H1 (cell line): ENCODE measurements around the gene ASTN2. TPM values are rescaled to one million over a fixed set of nuclear protein-coding genes. Genes with fewer than 3 reads are reported as not detected.

Source experiments
- CTCF ChIA-PET: fragments of 300-600 bp; sonication (Branson Sonifier 250); formaldehyde crosslinking; loops from one replicate; lab custom pipeline; 2021; ENCODE audit not compliant: partially characterized antibody; lab: Charles Lee
- POLR2A ChIA-PET: fragments of 300-600 bp; sonication (Branson Sonifier 250); formaldehyde crosslinking; loops from one replicate; lab custom pipeline; 2021; ENCODE audit warnings: inconsistent platforms; ENCODE audit not compliant: partially characterized antibody; lab: Charles Lee
- DNase-seq, 2 experiments: peaks; one replicate each; pipeline versions ENCODE4 v3.0.0 to v3.0.0-alpha.2; 2010 to 2022; ENCODE audit warnings: low spot score in 2 of 2, low read depth in 1 of 2, mixed read lengths in 1 of 2
- FAIRE-seq: peaks from 2 replicates; lab custom pipeline; 2011; peaks lifted over from hg19 to GRCh38; lab: Jason Lieb, UNC
- H2AFZ ChIP-seq: 2 replicates; pipeline ENCODE4 v1.8.1; 2012; ENCODE audit warnings: low read length, inconsistent platforms
- H2AK5ac ChIP-seq: 2 replicates; pipeline ENCODE4 v1.6.1; 2013; ENCODE audit warnings: low read depth, low read length
- H2BK120ac ChIP-seq: replicated peaks from 2 replicates; pipeline ENCODE3; 2013; ENCODE audit warnings: low read depth, low read length, inconsistent platforms
- H2BK12ac ChIP-seq: 2 replicates; pipeline ENCODE4 v1.6.1; 2013; ENCODE audit warnings: low read depth, low read length
- H2BK15ac ChIP-seq: 2 replicates; pipeline ENCODE4 v1.6.1; 2013; ENCODE audit warnings: low read length
- H2BK20ac ChIP-seq: 2 replicates; pipeline ENCODE4 v1.6.1; 2013; ENCODE audit warnings: low read length
- H2BK5ac ChIP-seq: 2 replicates; pipeline ENCODE4 v1.6.1; 2013; ENCODE audit warnings: low read depth, low read length
- H3K14ac ChIP-seq: 2 replicates; pipeline ENCODE4 v1.6.1; 2013; ENCODE audit warnings: inconsistent platforms; ENCODE audit not compliant: insufficient read length
- H3K18ac ChIP-seq: 2 replicates; pipeline ENCODE4 v1.6.1; 2013; ENCODE audit warnings: low read length; ENCODE audit errors: extremely low read depth
- H3K23ac ChIP-seq: 2 replicates; pipeline ENCODE4 v1.6.1; 2013; ENCODE audit warnings: inconsistent platforms; ENCODE audit not compliant: insufficient read length
- H3K23me2 ChIP-seq: 2 replicates; pipeline ENCODE4 v1.6.1; 2013; ENCODE audit warnings: low read depth, low read length
- H3K27ac ChIP-seq: 2 replicates; pipeline ENCODE4 v1.6.1; 2011; ENCODE audit warnings: low read depth, low read length, inconsistent platforms
- H3K27me3 ChIP-seq, 4 experiments: replicated peaks in 1 of 4; 1 replicate in 1 of 4; 2 replicates in 3 of 4; pipeline versions ENCODE4 v1.6.1 to v1.8.1; 2011 to 2013; ENCODE audit warnings: low read length in 3 of 4, mild to moderate bottlenecking in 3 of 4, inconsistent platforms in 2 of 4, mixed read lengths in 2 of 4, moderate library complexity in 1 of 4; ENCODE audit not compliant: control insufficient read depth in 3 of 4, insufficient read depth in 3 of 4; ENCODE audit errors: extremely low read depth in 1 of 4
- H3K36me3 ChIP-seq, 4 experiments: 2 replicates each; pipeline versions ENCODE4 v1.6.1 to v1.8.1; 2011 to 2013; ENCODE audit warnings: mild to moderate bottlenecking in 4 of 4, low read length in 3 of 4, moderate library complexity in 2 of 4, control low read depth in 1 of 4, inconsistent platforms in 1 of 4; ENCODE audit not compliant: insufficient read depth in 4 of 4, control insufficient read depth in 2 of 4
- H3K4ac ChIP-seq: replicated peaks from 2 replicates; pipeline ENCODE3; 2013; ENCODE audit warnings: low read length, low read depth, mixed read lengths, inconsistent platforms; ENCODE audit not compliant: insufficient read length
- H3K4me1 ChIP-seq, 4 experiments: replicated peaks in 1 of 4; 1 replicate in 1 of 4; 2 replicates in 3 of 4; pipeline versions ENCODE4 v1.6.1 to v1.8.1; 2011 to 2013; ENCODE audit warnings: low read length in 3 of 4, inconsistent platforms in 2 of 4, mixed read lengths in 1 of 4; ENCODE audit not compliant: insufficient read depth in 4 of 4, control insufficient read depth in 3 of 4
- H3K4me2 ChIP-seq, 2 experiments: 2 replicates each; pipeline versions ENCODE4 v1.6.1 to v1.8.1; 2011 to 2013; ENCODE audit warnings: low read depth in 2 of 2, low read length in 2 of 2, control low read depth in 1 of 2, inconsistent platforms in 1 of 2, mild to moderate bottlenecking in 1 of 2; ENCODE audit not compliant: insufficient read depth in 1 of 2
- H3K4me3 ChIP-seq, 4 experiments: fragments of 200-600, 300-600 bp in 1 of 4; sonication (generic), shearing (Covaris generic), sonication (Bioruptor Twin) in 1 of 4; 2 replicates each; pipeline versions ENCODE4 v1.5.1 to v1.8.1; 2011 to 2016; ENCODE audit warnings: low read length in 4 of 4, low read depth in 3 of 4, control low read depth in 2 of 4, inconsistent platforms in 2 of 4, mild to moderate bottlenecking in 2 of 4, mixed read lengths in 1 of 4, moderate library complexity in 1 of 4; ENCODE audit not compliant: insufficient read depth in 2 of 4; ENCODE audit errors: extremely low read depth in 1 of 4
- H3K56ac ChIP-seq: replicated peaks from 2 replicates; pipeline ENCODE3; 2013; ENCODE audit warnings: low read depth, mild to moderate bottlenecking, mixed read lengths, low read length, inconsistent platforms; ENCODE audit not compliant: insufficient read length
- H3K79me1 ChIP-seq: 2 replicates; pipeline ENCODE4 v1.6.1; 2013; ENCODE audit warnings: low read depth, low read length, control low read depth
- H3K79me2 ChIP-seq, 2 experiments: 2 replicates each; pipeline versions ENCODE4 v1.6.1 to v1.8.1; 2012 to 2013; ENCODE audit warnings: low read length in 2 of 2, mild to moderate bottlenecking in 2 of 2, inconsistent platforms in 1 of 2; ENCODE audit not compliant: insufficient read depth in 2 of 2, control insufficient read depth in 1 of 2
- H3K9ac ChIP-seq, 4 experiments: replicated peaks in 1 of 4; 1 replicate in 1 of 4; 2 replicates in 3 of 4; pipeline versions ENCODE4 v1.6.1 to v1.8.1; 2011 to 2013; ENCODE audit warnings: low read depth in 3 of 4, low read length in 3 of 4, control low read depth in 2 of 4, mild to moderate bottlenecking in 2 of 4, moderate library complexity in 2 of 4, inconsistent platforms in 1 of 4; ENCODE audit errors: extremely low read depth in 1 of 4
- H3K9me3 ChIP-seq, 2 experiments: 2 replicates each; pipeline versions ENCODE4 v1.6.1 to v1.8.1; 2012 to 2013; ENCODE audit warnings: mild to moderate bottlenecking in 2 of 2, moderate library complexity in 2 of 2, control low read depth in 1 of 2, inconsistent platforms in 1 of 2, low read depth in 1 of 2, low read length in 1 of 2, mixed read lengths in 1 of 2; ENCODE audit not compliant: insufficient read depth in 2 of 2
- H4K20me1 ChIP-seq, 2 experiments: replicated peaks in 1 of 2; 2 replicates each; pipeline versions ENCODE3 to v1.8.1; 2011 to 2013; ENCODE audit warnings: inconsistent platforms in 2 of 2, low read length in 2 of 2, mild to moderate bottlenecking in 1 of 2; ENCODE audit not compliant: insufficient read depth in 2 of 2, control insufficient read depth in 1 of 2
- H4K5ac ChIP-seq: 2 replicates; pipeline ENCODE4 v1.6.1; 2013; ENCODE audit warnings: low read length, low read depth, mixed read lengths, inconsistent platforms; ENCODE audit not compliant: insufficient read length
- H4K8ac ChIP-seq: 2 replicates; pipeline ENCODE4 v1.8.0; 2013; ENCODE audit warnings: mild to moderate bottlenecking, moderate library complexity, low read length, inconsistent platforms; ENCODE audit not compliant: insufficient read depth; ENCODE audit errors: extremely low read depth
- H4K91ac ChIP-seq: replicated peaks from 2 replicates; pipeline ENCODE3; 2013; ENCODE audit warnings: low read length, mixed read lengths, inconsistent platforms; ENCODE audit not compliant: insufficient read length
- BACH1 ChIP-seq: IDR thresholded peaks from 2 replicates; pipeline ENCODE4 v1.6.1; 2012; ENCODE audit warnings: low read length, improper control_type of control experiment
- HDAC2 ChIP-seq, 2 experiments: fragments of 300-600 bp in 1 of 2; sonication (generic) in 1 of 2; IDR thresholded peaks; 2 replicates each; pipeline ENCODE4 v1.6.1; 2011 to 2012; ENCODE audit warnings: low read depth in 2 of 2, low read length in 2 of 2, mild to moderate bottlenecking in 2 of 2, moderate library complexity in 2 of 2, borderline replicate concordance in 1 of 2, inconsistent platforms in 1 of 2
- KDM1A ChIP-seq: fragments of 200-600, 300-600 bp; sonication (generic); IDR thresholded peaks from 2 replicates; pipeline ENCODE4 v1.7.1; 2016; ENCODE audit warnings: mild to moderate bottlenecking, low read length, borderline replicate concordance
- RBBP5 ChIP-seq: IDR thresholded peaks from 2 replicates; pipeline ENCODE4 v1.7.1; 2012; ENCODE audit warnings: low read depth, mild to moderate bottlenecking, inconsistent platforms, low read length, moderate library complexity, borderline replicate concordance
- SAP30 ChIP-seq: fragments of 300-600 bp; sonication (generic); IDR thresholded peaks from 2 replicates; pipeline ENCODE4 v1.7.1; 2012; ENCODE audit warnings: low read length, moderate library complexity, mild to moderate bottlenecking, inconsistent platforms; ENCODE audit not compliant: insufficient read depth, insufficient replicate concordance
- WGBS, 2 experiments: shearing (Covaris generic) in 1 of 2; methylation state at CpG; one replicate each; pipeline versions ENCODE4 v1.1.6 to v1.1.7; 2013 to 2015; ENCODE audit warnings: low lambda C conversion rate in 2 of 2, mixed read lengths in 2 of 2, inconsistent platforms in 1 of 2, low coverage in 1 of 2, missing lambda C conversion rate in 1 of 2; ENCODE audit not compliant: insufficient replicate concordance in 2 of 2, insufficient coverage in 1 of 2, insufficient read length in 1 of 2; ENCODE audit errors: extremely low coverage in 1 of 2, missing lambda C conversion rate in 1 of 2; 5-methylcytosine and 5-hydroxymethylcytosine counted together
- polyA plus RNA-seq, 7 experiments: library from polyadenylated mRNA; depleted of rRNA in 3 of 7; stranded (reverse) in 5 of 7; unstranded in 2 of 7; fragments of >200 nt in 5 of 7; fragments of 200-250 nt in 2 of 7; gene quantifications; 1 replicate in 5 of 7; 2 replicates in 1 of 7; 4 replicates in 1 of 7; pipeline versions ENCODE4 v1.2.1 to v1.2.3, GENCODE V29; 2011 to 2013; ENCODE audit warnings: missing spikeins in 2 of 7, mixed read lengths in 2 of 7
- total RNA-seq: library from RNA; stranded (reverse); fragmentation: NEBNext Ultra II Directional; extraction: Animal tissue kit (Norgen Biotek cat#: 25700); gene quantifications from 2 replicates; pipeline ENCODE4 v1.2.1, GENCODE V29; 2021

The ASTN2 gene
- total and polyA plus RNA-seq, 2 of the 8 experiments (the other 6 are each of a cell fraction or from before 2014, with no cell fraction given), result 8.2 to 13.7 TPM

GRCh38 chr9:117335837-117336433 lies 78.9 kb downstream of the ASTN2 start:
- H2BK15ac ChIP-seq, result no peak overlapping the region
- no peak for TF ChIP-seq HDAC2 (IDR thresholded peaks at IDR 0.05; ENCODE audit: borderline replicate concordance in 1 of 2, low read depth in 2 of 2, low read length in 2 of 2)
- TF ChIP-seq SAP30, result no peak
- TF ChIP-seq BACH1, result no peak
- TF ChIP-seq KDM1A, result no peak
- TF ChIP-seq RBBP5, result no peak
- H3K18ac ChIP-seq, result no peak overlapping the region
- H3K9ac ChIP-seq, result no peak overlapping the region
- no peak overlapping the region for H3K4me3 ChIP-seq
- H3K14ac ChIP-seq, result no peak overlapping the region
- H2BK120ac ChIP-seq, result no peak overlapping the region
- ChIA-PET POLR2A (no interaction called here), CTCF (no interaction called here)
- H4K5ac ChIP-seq, result no peak overlapping the region
- no peaks in the 10 kb centered on the region for H4K20me1 ChIP-seq
- no peaks in the 10 kb centered on the region for H3K79me1 ChIP-seq
- H3K4me2 ChIP-seq, result no peak overlapping the region
- no peak overlapping the region for H4K91ac ChIP-seq
- no peak overlapping the region for H3K4ac ChIP-seq
- no peak overlapping the region for H2AFZ ChIP-seq
- WGBS, 2 experiments, result 78% methylated on average over 2 of the region's 2 CpGs; no CpG with 5 or more reads in 1 of the 2 experiments
- H2BK20ac ChIP-seq, result no peak overlapping the region
- no peak overlapping the region for H2BK5ac ChIP-seq
- H3K36me3 ChIP-seq, result no peaks in the 10 kb centered on the region
- no peak overlapping the region for H3K27ac ChIP-seq
- no peak overlapping the region for H2BK12ac ChIP-seq
- H2AK5ac ChIP-seq, result no peak overlapping the region
- peaks cover 0 to 3% (median 0%) of the 10 kb centered on the region in 4 experiments; a peak in 1 of 7 replicates for H3K4me1 ChIP-seq
- H3K9me3 ChIP-seq, result no peaks in the 10 kb centered on the region
- no peaks in the 10 kb centered on the region for H3K79me2 ChIP-seq
- H4K8ac ChIP-seq, result no peak overlapping the region
- no peak overlapping the region for H3K23ac ChIP-seq
- H3K56ac ChIP-seq, result no peak overlapping the region
- DNase-seq (no peak), FAIRE-seq (no peak)
- no peaks in the 10 kb centered on the region; the same call in 1 of the 2 replicates for H3K23me2 ChIP-seq
- H3K27me3 ChIP-seq, result no peaks in the 10 kb centered on the region
